ENCODE results near the gene OR1I1.

Gene OR1I1

DNA sequence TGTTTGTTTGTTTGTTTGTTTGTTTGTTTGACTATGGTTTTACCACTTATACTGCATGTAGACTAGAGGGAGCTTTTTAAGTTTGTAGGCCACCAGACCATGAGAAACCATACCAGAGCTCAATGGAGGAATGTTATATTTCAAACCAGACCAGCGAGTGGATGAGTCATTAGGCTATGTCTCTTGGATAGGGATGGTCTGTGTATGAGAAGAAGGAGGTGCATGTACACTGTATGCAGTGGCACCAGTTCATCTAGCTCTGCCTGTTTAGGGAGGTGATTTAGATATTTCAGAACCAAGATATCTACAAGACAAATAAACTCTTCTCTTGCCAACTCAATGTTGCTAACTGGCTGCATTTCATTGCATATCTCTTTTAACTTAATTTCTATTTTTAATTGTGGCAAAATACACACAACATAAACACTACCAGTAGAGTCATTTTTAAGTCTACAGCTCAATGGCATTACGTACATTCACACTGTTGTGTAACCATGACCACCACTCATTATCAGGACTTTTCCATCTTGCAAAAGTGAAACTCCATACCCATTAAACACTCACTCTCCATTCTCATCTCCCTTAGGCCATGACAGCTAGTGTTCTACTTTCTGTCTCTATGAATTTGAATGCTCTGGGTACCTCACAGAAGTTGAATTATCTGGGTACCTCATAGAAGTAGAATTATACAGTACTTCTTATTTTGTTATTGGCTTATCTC, 54.4 kb downstream of the OR1I1 start:
- H3K27ac ChIP-seq: peak overlapping the region in 11 of 21 experiments; percentile 6 to 72 (median 45)
- no peak overlapping the region for H3K4me3 ChIP-seq

GRCh38 chr19:15137777-15138176, 55.8 kb downstream of the OR1I1 start:
- peak overlapping the region in 3 of 21 experiments; percentile 2 to 45 (median 20) for H3K27ac ChIP-seq

DNA sequence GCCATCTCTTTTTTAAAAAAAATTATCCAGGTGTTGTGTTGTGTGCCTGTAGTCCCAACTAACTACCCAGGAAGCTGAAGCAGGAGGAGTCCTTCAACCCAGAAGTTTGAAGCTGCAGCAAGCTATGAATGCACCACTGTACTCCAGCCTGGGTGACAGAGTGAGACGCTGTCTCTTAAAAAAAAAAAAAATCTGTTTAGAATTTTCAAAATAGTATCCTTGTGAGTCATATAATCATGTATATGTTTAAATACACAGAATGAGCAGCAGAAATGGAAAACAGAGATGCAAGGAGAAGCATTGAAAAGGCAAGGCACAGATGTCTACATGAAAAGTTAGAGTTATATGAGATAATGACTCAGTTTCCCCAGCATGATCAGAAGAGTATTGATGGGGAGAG, 56.4 kb downstream of the OR1I1 start:
- H3K4me3 ChIP-seq: no peak overlapping the region
- no peak overlapping the region for H3K27ac ChIP-seq

More at GRCh38 chr19:15137777-15138176, 55.8 kb downstream of the OR1I1 start:
- H3K4me3 ChIP-seq: no peak overlapping the region

DNA sequence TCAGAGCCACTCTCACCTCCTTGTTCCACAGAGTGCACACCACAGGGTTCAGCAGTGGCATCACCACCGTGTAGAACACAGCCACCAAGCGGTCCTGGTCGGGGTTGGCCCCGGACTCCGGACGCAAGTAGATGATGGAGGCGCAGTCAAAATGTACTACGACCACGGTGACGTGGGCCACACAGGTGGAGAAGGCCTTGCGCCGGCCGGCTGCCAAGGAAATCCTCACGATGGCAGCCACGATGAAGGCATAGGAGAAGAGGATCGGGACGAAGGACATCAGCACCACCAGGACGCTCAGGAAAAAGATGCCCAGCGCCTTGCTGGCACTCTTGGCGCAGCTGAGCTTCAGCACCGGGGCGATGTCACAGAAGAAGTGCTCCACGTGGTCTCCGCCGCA, 59.1 kb downstream of the OR1I1 start:
- Histone ChIP-seq H3K27ac (no peak overlapping the region), H3K4me3 (no peak overlapping the region)

DNA sequence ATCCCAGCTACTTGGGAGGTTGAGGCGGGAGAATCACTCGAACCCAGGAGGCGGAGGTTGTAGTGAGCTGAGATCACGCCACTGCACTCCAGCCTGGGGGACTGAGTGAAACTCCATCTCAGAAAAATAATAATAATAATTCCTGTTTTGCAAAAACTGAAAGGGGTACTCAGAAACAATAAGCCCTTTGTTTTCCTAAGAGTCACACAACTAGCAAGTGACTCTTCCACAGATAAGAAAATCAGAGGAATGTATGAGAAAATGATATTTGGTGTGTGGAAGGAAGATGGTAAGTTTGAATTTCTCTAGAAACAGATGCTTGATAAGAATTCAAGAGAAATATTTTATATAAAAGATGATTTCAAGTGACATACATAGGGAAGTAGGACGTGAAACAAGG, 60.3 kb downstream of the OR1I1 start:
- Histone ChIP-seq H3K4me3 (no peak overlapping the region), H3K27ac (no peak overlapping the region)
